GM12872 (cell line): ENCODE results near the gene STK32B.

Experiments
- CTCF ChIP-seq: IDR thresholded peaks from 3 replicates; pipeline ENCODE4 v1.5.1; 2011; ENCODE audit warnings: low read depth, mild to moderate bottlenecking, low read length, moderate library complexity; ENCODE audit not compliant: insufficient read depth

STK32B gene

GRCh38 chr4:5118091-5118786 lies 67.0 kb downstream of the STK32B start:
- TF ChIP-seq CTCF: no peak

DNA sequence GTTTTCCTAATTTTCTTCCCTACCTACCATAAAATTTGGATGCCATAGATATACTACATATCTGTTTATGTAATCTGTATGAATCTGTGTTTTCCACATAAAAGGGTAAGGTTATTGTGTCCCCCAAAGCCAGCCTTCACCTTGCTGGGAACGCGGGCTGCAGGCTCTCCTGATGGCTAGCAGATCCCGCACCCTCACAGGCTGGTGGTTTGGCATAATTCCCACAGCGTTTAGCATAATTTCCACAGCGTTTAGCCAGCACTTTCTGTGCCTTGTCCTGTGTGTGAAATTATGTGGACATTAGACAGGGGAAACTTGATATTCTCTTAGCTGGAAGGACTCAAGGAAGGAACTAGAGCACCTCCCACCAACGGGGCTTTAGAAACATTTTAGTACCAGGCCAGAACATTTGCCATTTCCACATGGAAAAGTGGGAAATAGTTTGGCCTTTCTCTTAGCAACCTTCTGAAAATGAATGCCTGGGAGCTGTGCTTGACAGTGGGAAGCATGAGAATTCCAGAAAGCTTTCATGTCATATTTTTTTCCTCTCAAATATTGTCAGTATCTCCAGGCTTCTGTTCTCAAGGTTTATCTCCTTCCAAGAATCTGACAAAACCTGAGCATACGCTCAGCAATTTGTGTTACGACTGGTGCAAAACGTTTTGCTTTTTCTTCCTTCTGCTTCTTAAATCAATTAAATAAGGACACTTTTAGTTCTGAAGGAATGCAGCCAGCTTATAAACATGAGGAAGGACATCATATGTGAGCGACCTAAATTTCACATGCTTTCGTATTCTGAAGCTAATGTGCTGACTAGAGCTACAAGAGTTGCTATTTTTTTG lies 67.9 kb downstream of the STK32B start:
- no peak for TF ChIP-seq CTCF

- no peak for TF ChIP-seq CTCF
These were observed 68.8 kb downstream of the STK32B start for GRCh38 chr4:5120067-5120466.

- no peak for TF ChIP-seq CTCF
These were observed 69.2 kb downstream of the STK32B start for GRCh38 chr4:5120468-5120867.

- TF ChIP-seq CTCF: no peak
These were observed 70.8 kb downstream of the STK32B start for GRCh38 chr4:5122114-5122513.

DNA sequence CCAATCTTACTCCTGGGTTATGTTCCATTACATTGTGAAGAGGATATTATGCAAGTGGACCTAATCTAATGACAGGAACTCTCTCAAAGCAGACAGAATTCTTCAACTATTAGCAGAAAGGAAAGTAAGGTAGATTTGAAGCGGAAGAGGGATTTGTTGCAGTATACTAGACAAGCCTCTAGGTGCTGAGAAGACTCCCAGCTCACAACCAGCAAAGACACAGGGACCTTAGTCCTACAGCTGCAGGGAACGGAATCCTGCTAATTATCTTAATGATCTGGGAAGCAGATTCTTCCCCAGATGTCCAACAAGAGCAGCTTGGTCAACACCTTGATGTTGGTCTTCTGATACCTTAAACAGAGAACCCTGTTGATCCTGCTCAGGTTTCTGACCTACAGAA lies 73.6 kb downstream of the STK32B start:
- no peak for TF ChIP-seq CTCF

GRCh38 chr4:5125321-5125720 lies 74.0 kb downstream of the STK32B start:
- TF ChIP-seq CTCF: no peak
